Astrocyte (in vitro differentiated cells and primary cell): ENCODE results near the gene ITPR2.

ENCODE experiments used
- CTCF ChIP-seq: IDR thresholded peaks from 2 replicates; pipeline ENCODE4 v1.5.1; 2011; ENCODE audit warnings: low read depth, mild to moderate bottlenecking, inconsistent platforms, low read length, moderate library complexity; ENCODE audit not compliant: insufficient read depth
- EZH2 ChIP-seq: IDR thresholded peaks from 2 replicates; pipeline ENCODE4 v1.6.1; 2012; ENCODE audit warnings: mild to moderate bottlenecking, low read length, inconsistent platforms; ENCODE audit not compliant: insufficient read depth

GRCh38 chr12:26425587-26426260 is 407.3 kb downstream of the ITPR2 start:
- TF ChIP-seq CTCF = no peak
- TF ChIP-seq EZH2 = no peak
